Panc1 (cell line): ENCODE data around the gene PDLIM7. TPM values are rescaled to one million over a fixed set of nuclear protein-coding genes. Genes with fewer than 3 reads are reported as not detected.

Source experiments
- ATAC-seq: fragments of 200-7000 bp; cut with Tn5 transposase; 2 replicates; pipeline ENCODE4 v1.9.1; 2020; ENCODE audit warnings: mild to moderate bottlenecking, moderate library complexity
- BruUV-seq: library from RNA; stranded (reverse); fragments of 400-500 nt; replicated peaks from 2 replicates; lab custom pipeline; 2021; lab: Mats Ljungman, UMichigan
- CTCF ChIA-PET: fragments of 300-600 bp; sonication (Branson Sonifier 250); formaldehyde crosslinking; loops from one replicate; lab custom pipeline; 2022; ENCODE audit warnings: antibody characterized with exemption; lab: Charles Lee
- POLR2A ChIA-PET: fragments of 300-600 bp; sonication (Branson Sonifier 250); formaldehyde crosslinking; loops from one replicate; lab custom pipeline; 2022; ENCODE audit warnings: antibody characterized with exemption; lab: Charles Lee
- DNase-seq: peaks from one replicate; pipeline ENCODE4 v3.0.0-alpha.2; 2010; ENCODE audit warnings: low read depth, low spot score
- H3K27ac ChIP-seq: 2 replicates; pipeline ENCODE4 v1.5.1; 2011; ENCODE audit warnings: mild to moderate bottlenecking, low read length, inconsistent platforms
- H3K27me3 ChIP-seq: fragments of 200-500 bp; sonication (Bioruptor generic); 2 replicates; pipeline ENCODE4 v1.6.0; 2014; ENCODE audit warnings: low read length, inconsistent platforms; ENCODE audit not compliant: control insufficient read depth, insufficient read depth
- H3K36me3 ChIP-seq: fragments of 200-500 bp; sonication (Bioruptor generic); 2 replicates; pipeline ENCODE4 v1.5.1; 2014; ENCODE audit warnings: inconsistent platforms, mild to moderate bottlenecking, low read length, moderate library complexity; ENCODE audit not compliant: control insufficient read depth, insufficient read depth
- H3K4me1 ChIP-seq: 2 replicates; pipeline ENCODE4 v1.5.1; 2011; ENCODE audit warnings: inconsistent platforms, mild to moderate bottlenecking, low read length, moderate library complexity; ENCODE audit not compliant: control insufficient read depth, insufficient read depth
- H3K4me3 ChIP-seq, 2 experiments: 2 replicates each; pipeline ENCODE4 v1.5.1; 2011 to 2012; ENCODE audit warnings: low read depth in 2 of 2, low read length in 2 of 2, mild to moderate bottlenecking in 2 of 2, inconsistent platforms in 1 of 2, moderate library complexity in 1 of 2
- H3K9me3 ChIP-seq: fragments of 200-500 bp; sonication (Bioruptor generic); 2 replicates; pipeline ENCODE4 v1.5.1; 2014; ENCODE audit warnings: low read depth, mild to moderate bottlenecking, inconsistent platforms, low read length, moderate library complexity; ENCODE audit not compliant: control insufficient read depth, insufficient read depth
- POLR2AphosphoS5 ChIP-seq: IDR thresholded peaks from 2 replicates; pipeline ENCODE4 v1.6.1; 2012; ENCODE audit warnings: mild to moderate bottlenecking, low read depth, low read length, moderate library complexity
- SIN3A ChIP-seq: IDR thresholded peaks from 2 replicates; pipeline ENCODE4 v1.6.1; 2012; ENCODE audit warnings: low read depth, mild to moderate bottlenecking, low read length, moderate library complexity, borderline replicate concordance; ENCODE audit not compliant: insufficient read depth
- TCF7L2 ChIP-seq: IDR thresholded peaks from 2 replicates; pipeline ENCODE4 v1.6.1; 2011; ENCODE audit warnings: mild to moderate bottlenecking, low read depth, low read length, inconsistent platforms
- in situ Hi-C: cut with HindIII; loops from 2 replicates; pipeline ENCODE4 v1.10.0; 2016; ENCODE audit warnings: low sequenced_read_pairs, low pct_unique_long_range_greater_than_20kb
- intact Hi-C: fragments of 100-400 bp; cut with micrococcal nuclease; formaldehyde crosslinking; loops from one replicate; pipeline ENCODE4 v1.10.0; 2022; ENCODE audit not compliant: unreplicated experiment
- total RNA-seq: library from RNA; stranded (reverse); gene quantifications from one replicate; pipeline ENCODE4 v1.2.1, GENCODE V29; 2021; ENCODE audit not compliant: unreplicated experiment
- TF ChIP-seq, protein P1 (sequence below), 2 experiments: IDR thresholded peaks; 2 replicates each; pipeline ENCODE4 v1.6.1; 2011 to 2012; ENCODE audit warnings: low read depth in 2 of 2, control low read depth in 1 of 2, low read length in 1 of 2, mild to moderate bottlenecking in 1 of 2, moderate library complexity in 1 of 2; ENCODE audit not compliant: insufficient read depth in 1 of 2
- TF ChIP-seq, protein P2 (sequence below): fragments of 450-650 bp; IDR thresholded peaks from 2 replicates; pipeline ENCODE4 v1.5.1; 2017; ENCODE audit warnings: mild to moderate bottlenecking

The PDLIM7 gene
- total RNA-seq, 1 experiment from 2014 or later: 62.9 TPM

DNA sequence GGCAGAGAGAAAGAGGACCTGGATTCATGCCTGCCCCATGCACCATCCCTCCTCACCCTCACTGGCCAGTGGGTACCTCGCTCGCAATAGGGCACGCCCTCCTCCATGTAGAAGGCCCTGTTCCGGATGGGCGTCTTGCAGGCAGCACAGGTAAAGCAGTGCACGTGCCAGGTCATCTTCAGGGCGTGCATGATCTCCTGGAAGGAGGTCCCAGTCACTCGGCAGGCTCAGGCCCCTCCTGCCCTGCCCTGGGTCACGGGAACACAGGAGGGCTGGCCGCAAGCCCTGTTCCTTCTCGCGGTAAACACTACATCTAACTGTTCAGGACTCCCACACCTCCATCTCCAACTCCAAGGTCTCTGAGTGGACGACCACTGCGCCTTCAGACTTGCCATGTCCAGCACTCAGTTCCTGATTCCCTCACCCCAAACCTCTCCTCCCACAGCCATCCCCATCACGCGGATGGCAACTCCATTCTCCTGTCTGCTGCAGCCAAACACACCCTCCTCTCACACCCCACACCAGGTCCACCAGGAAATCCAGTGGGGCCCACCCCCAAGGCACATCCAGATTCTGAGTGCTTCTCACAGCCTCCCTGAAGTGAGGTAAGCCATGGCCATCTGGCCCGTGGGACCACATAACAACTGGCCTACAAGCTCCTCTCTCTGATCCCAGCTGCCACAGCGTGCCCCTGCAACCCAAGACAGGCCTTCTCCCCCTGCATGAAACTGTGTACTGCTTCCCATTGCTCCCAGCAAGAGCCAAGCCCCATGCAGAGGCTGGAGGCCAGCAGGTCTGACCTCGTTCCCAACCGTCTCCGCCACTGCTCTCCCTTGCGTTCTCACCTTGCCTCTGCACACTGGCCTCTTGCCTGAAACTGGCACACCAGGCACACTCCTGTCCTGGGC, 13.2 kb downstream of the PDLIM7 start:
- ChIA-PET CTCF (no interaction called here), POLR2A (no interaction called here)
- H3K9me3 ChIP-seq: no peaks in the 10 kb centered on the region
- in situ Hi-C loops (no loop called here), intact Hi-C loops (no loop called here)
- H3K4me3 ChIP-seq: no peak overlapping the region
- DNase-seq: no peak
- no peak overlapping the region for H3K27ac ChIP-seq
- peak; percentile 28 for ATAC-seq
- no peaks in the 10 kb centered on the region for H3K4me1 ChIP-seq
- TF ChIP-seq, protein P1, sequence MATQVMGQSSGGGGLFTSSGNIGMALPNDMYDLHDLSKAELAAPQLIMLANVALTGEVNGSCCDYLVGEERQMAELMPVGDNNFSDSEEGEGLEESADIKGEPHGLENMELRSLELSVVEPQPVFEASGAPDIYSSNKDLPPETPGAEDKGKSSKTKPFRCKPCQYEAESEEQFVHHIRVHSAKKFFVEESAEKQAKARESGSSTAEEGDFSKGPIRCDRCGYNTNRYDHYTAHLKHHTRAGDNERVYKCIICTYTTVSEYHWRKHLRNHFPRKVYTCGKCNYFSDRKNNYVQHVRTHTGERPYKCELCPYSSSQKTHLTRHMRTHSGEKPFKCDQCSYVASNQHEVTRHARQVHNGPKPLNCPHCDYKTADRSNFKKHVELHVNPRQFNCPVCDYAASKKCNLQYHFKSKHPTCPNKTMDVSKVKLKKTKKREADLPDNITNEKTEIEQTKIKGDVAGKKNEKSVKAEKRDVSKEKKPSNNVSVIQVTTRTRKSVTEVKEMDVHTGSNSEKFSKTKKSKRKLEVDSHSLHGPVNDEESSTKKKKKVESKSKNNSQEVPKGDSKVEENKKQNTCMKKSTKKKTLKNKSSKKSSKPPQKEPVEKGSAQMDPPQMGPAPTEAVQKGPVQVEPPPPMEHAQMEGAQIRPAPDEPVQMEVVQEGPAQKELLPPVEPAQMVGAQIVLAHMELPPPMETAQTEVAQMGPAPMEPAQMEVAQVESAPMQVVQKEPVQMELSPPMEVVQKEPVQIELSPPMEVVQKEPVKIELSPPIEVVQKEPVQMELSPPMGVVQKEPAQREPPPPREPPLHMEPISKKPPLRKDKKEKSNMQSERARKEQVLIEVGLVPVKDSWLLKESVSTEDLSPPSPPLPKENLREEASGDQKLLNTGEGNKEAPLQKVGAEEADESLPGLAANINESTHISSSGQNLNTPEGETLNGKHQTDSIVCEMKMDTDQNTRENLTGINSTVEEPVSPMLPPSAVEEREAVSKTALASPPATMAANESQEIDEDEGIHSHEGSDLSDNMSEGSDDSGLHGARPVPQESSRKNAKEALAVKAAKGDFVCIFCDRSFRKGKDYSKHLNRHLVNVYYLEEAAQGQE (IDR thresholded peaks at IDR 0.05; ENCODE audit: insufficient read depth in 1 of 2, low read depth in 2 of 2, low read length in 1 of 2): no peak
- TF ChIP-seq POLR2AphosphoS5: peak; percentile 13; the same call in 1 of the 2 replicates
- no TSS peak for BruUV-seq
- H3K27me3 ChIP-seq: no peaks in the 10 kb centered on the region
- peaks cover 3% of the 10 kb centered on the region; the same call in 1 of the 2 replicates for H3K36me3 ChIP-seq

DNA sequence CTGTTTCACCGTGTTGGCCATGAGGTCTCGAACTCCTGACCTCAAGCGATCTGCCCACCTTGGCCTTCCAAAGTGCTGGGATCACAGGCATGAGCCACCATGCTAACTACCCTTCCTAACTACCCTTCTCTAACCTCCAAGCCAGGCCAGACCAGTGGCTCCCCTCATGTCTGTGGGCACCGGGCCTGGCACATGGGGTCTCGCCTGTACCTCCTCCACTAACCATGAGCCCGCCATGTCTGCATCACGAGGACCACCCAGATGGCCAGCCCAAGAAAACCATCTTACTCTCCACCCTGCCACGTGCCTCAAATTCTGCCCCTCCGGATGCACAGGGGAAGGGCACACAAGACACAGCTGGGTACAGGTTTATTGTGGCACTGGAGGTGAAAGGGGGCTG, 14.4 kb downstream of the PDLIM7 start:
- BruUV-seq: no TSS peak
- in situ Hi-C loops: no loop called here
- Histone ChIP-seq H3K27ac (no peak overlapping the region), H3K4me3 (no peak overlapping the region), H3K36me3 (peaks cover 3% of the 10 kb centered on the region; the same call in 1 of the 2 replicates), H3K4me1 (no peaks in the 10 kb centered on the region; the same call in 1 of the 2 replicates), H3K27me3 (no peaks in the 10 kb centered on the region), H3K9me3 (no peaks in the 10 kb centered on the region)
- ChIA-PET CTCF (no interaction called here), POLR2A (no interaction called here)
- DNase-seq: no peak
- no peak for ATAC-seq
- TF ChIP-seq SIN3A: no peak
- TF ChIP-seq, protein P2, sequence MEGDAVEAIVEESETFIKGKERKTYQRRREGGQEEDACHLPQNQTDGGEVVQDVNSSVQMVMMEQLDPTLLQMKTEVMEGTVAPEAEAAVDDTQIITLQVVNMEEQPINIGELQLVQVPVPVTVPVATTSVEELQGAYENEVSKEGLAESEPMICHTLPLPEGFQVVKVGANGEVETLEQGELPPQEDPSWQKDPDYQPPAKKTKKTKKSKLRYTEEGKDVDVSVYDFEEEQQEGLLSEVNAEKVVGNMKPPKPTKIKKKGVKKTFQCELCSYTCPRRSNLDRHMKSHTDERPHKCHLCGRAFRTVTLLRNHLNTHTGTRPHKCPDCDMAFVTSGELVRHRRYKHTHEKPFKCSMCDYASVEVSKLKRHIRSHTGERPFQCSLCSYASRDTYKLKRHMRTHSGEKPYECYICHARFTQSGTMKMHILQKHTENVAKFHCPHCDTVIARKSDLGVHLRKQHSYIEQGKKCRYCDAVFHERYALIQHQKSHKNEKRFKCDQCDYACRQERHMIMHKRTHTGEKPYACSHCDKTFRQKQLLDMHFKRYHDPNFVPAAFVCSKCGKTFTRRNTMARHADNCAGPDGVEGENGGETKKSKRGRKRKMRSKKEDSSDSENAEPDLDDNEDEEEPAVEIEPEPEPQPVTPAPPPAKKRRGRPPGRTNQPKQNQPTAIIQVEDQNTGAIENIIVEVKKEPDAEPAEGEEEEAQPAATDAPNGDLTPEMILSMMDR: no peak
- TF ChIP-seq POLR2AphosphoS5: no peak
- TF ChIP-seq TCF7L2: no peak
- TF ChIP-seq, protein P1 (IDR thresholded peaks at IDR 0.05; ENCODE audit: insufficient read depth in 1 of 2, low read depth in 2 of 2, low read length in 1 of 2): no peak
- intact Hi-C loops: no loop called here
